Spleen (tissue), 7 donors: ENCODE measurements around the gene FAM3C.

Source experiments
- POLR2A ChIP-seq, 3 donors: fragments of 450-650 bp; IDR thresholded peaks; one replicate each; pipeline ENCODE4 v1.5.1; 2017; ENCODE audit warnings: antibody characterized with exemption in 3 of 3, mild to moderate bottlenecking in 1 of 3
- POLR2AphosphoS5 ChIP-seq, 3 donors: sonication (generic); formaldehyde crosslinking; IDR thresholded peaks; one replicate each; pipeline ENCODE4 v1.5.1; 2017; ENCODE audit warnings: antibody characterized with exemption in 3 of 3
- TF ChIP-seq, protein P1 (sequence below), 11 experiments: fragments of 200-600 bp in 7 of 11; fragments of 450-650 bp in 4 of 11; sonication (generic) in 4 of 11; IDR thresholded peaks in 8 of 11; conservative IDR thresholded peaks in 3 of 11; 1 replicate in 7 of 11; 2 replicates in 4 of 11; pipeline versions ENCODE4 v1.4.0 to v1.8.0; 2016 to 2021; ENCODE audit warnings: antibody characterized with exemption in 11 of 11, inconsistent platforms in 4 of 11, mild to moderate bottlenecking in 1 of 11
- donor health status: DM: no; HTN: no; CAD: no; lungs with moderate emphysema.
- donor health status: DM: no; HTN: no; CAD: no.
- donor health status: DM: no; HTN: no; CAD: no.

- TF ChIP-seq, protein P1, sequence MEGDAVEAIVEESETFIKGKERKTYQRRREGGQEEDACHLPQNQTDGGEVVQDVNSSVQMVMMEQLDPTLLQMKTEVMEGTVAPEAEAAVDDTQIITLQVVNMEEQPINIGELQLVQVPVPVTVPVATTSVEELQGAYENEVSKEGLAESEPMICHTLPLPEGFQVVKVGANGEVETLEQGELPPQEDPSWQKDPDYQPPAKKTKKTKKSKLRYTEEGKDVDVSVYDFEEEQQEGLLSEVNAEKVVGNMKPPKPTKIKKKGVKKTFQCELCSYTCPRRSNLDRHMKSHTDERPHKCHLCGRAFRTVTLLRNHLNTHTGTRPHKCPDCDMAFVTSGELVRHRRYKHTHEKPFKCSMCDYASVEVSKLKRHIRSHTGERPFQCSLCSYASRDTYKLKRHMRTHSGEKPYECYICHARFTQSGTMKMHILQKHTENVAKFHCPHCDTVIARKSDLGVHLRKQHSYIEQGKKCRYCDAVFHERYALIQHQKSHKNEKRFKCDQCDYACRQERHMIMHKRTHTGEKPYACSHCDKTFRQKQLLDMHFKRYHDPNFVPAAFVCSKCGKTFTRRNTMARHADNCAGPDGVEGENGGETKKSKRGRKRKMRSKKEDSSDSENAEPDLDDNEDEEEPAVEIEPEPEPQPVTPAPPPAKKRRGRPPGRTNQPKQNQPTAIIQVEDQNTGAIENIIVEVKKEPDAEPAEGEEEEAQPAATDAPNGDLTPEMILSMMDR (IDR thresholded peaks at IDR 0.05 in 8 of 11, conservative IDR thresholded peaks at IDR 0.05 in 3 of 11) = no peak
- no peak for TF ChIP-seq POLR2A (IDR thresholded peaks at IDR 0.05)
- no peak for TF ChIP-seq POLR2AphosphoS5 (IDR thresholded peaks at IDR 0.05)
Measured at GRCh38 chr7:121416533-121416932, 20.4 kb upstream of the FAM3C start.
